Common myeloid progenitor, CD34-positive (primary cell): ENCODE results near the gene ELOVL1.

ENCODE experiments used
- CTCF ChIA-PET: fragments of 350-600 bp; sonication (Branson Sonifier 250); formaldehyde crosslinking; loops from one replicate; lab custom pipeline; 2021; ENCODE audit warnings: antibody characterized with exemption; lab: Charles Lee
- POLR2A ChIA-PET: fragments of 350-600 bp; sonication (Branson Sonifier 250); formaldehyde crosslinking; loops from one replicate; lab custom pipeline; 2021; ENCODE audit warnings: antibody characterized with exemption; lab: Charles Lee
- DNase-seq, 3 donors: peaks; one replicate each; pipeline versions ENCODE4 v3.0.0 to v3.0.0-alpha.2; 2013
- H3K27ac ChIP-seq, 2 experiments: 1 replicate in 1 of 2; 2 replicates in 1 of 2; pipeline ENCODE4 v1.7.0; 2013; ENCODE audit warnings: inconsistent platforms in 2 of 2, low read length in 2 of 2, mild to moderate bottlenecking in 2 of 2, low read depth in 1 of 2, moderate library complexity in 1 of 2; ENCODE audit not compliant: severe bottlenecking in 2 of 2, insufficient read depth in 1 of 2, poor library complexity in 1 of 2
- H3K27me3 ChIP-seq, 5 experiments: replicated peaks in 2 of 5; 1 replicate in 3 of 5; 2 replicates in 2 of 5; pipeline versions ENCODE4 v1.6.1 to v1.7.0; 2013; ENCODE audit warnings: low read length in 4 of 5, mild to moderate bottlenecking in 2 of 5, moderate library complexity in 2 of 5, inconsistent platforms in 1 of 5; ENCODE audit not compliant: insufficient read depth in 5 of 5, control insufficient read depth in 4 of 5
- H3K36me3 ChIP-seq, 4 experiments: 1 replicate in 2 of 4; 2 replicates in 2 of 4; pipeline versions ENCODE4 v1.6.1 to v1.7.0; 2013; ENCODE audit warnings: low read length in 3 of 4, control low read depth in 1 of 4, mild to moderate bottlenecking in 1 of 4; ENCODE audit not compliant: control insufficient read depth in 4 of 4, insufficient read depth in 4 of 4
- H3K4me1 ChIP-seq, 4 experiments: 1 replicate in 3 of 4; 2 replicates in 1 of 4; pipeline versions ENCODE4 v1.6.1 to v1.7.1; 2013; ENCODE audit warnings: low read length in 3 of 4, mild to moderate bottlenecking in 3 of 4, control low read depth in 1 of 4, inconsistent platforms in 1 of 4, moderate library complexity in 1 of 4; ENCODE audit not compliant: control insufficient read depth in 4 of 4, insufficient read depth in 4 of 4; ENCODE audit errors: control extremely low read depth in 1 of 4
- H3K4me3 ChIP-seq, 7 experiments: 1 replicate in 4 of 7; 2 replicates in 3 of 7; pipeline versions ENCODE4 v1.5.1 to v1.7.0; 2013; ENCODE audit warnings: mild to moderate bottlenecking in 7 of 7, low read length in 6 of 7, moderate library complexity in 6 of 7, inconsistent platforms in 2 of 7, low read depth in 2 of 7, control low read depth in 1 of 7; ENCODE audit not compliant: insufficient read depth in 4 of 7, control insufficient read depth in 1 of 7; ENCODE audit errors: extremely low read depth in 1 of 7
- H3K9me3 ChIP-seq, 5 experiments: 1 replicate in 4 of 5; 2 replicates in 1 of 5; pipeline versions ENCODE4 v1.6.1 to v1.7.1; 2013; ENCODE audit warnings: low read length in 4 of 5, mild to moderate bottlenecking in 2 of 5, inconsistent platforms in 1 of 5, low read depth in 1 of 5, moderate library complexity in 1 of 5; ENCODE audit not compliant: control insufficient read depth in 4 of 5, insufficient read depth in 2 of 5; ENCODE audit errors: control extremely low read depth in 1 of 5
- WGBS: methylation state at CpG from one replicate; pipeline ENCODE4 v1.1.5; 2013; ENCODE audit not compliant: insufficient coverage; 5-methylcytosine and 5-hydroxymethylcytosine counted together

The ELOVL1 gene

DNA sequence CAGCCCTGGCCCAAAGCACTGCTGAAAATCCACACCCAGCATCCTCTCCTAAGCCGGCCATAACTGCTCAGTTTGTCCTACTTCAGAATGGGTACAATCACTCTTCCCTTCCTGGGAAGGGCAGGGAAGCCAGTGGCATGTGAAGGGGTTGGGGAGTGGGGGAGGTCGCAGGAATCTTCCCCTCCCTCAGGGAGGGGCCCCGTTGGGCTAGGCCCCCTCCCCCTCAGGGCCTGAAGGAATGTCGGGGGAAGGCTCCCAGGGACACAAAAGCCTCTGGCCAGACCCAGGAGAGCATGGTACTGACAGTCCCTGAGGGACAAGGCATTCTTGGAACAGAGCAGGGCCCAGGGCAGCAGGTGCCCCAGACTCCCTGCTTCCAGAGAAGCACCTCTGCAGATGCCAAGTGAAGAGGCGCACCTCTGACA lies 1.2 kb downstream of the ELOVL1 start:
- CTCF ChIA-PET = interaction anchor here (1.2 kb wide), 1 partner anchor 9 kb away, joined by 8 read pairs; no protein-coding TSS in a partner anchor
- POLR2A ChIA-PET = interaction anchor here (0.6 kb wide), 1 partner anchor 117 kb away, joined by 4 read pairs; no protein-coding TSS in a partner anchor

DNA sequence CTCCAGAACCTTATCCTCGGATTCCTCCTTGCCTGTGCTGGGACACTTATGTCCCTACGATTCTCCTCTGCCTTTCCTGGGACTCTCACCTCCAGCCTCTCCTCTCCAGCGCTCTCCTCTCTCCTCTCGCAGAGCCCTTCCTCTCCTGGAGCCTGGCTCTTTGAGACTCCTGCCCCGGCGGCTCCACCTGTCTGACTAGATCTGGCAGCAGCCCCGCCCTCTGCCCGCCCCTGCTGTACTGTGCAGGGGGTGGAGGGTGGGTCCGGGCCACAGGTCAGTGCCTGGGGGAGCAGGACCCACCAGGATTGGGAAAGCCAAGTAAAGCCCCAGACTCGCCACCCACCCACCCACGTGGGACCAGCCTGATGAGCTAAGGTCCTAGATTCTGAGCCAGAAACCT lies 1.6 kb downstream of the ELOVL1 start:
- H3K36me3 ChIP-seq = peaks cover 8 to 45% (median 34%) of the 10 kb centered on the region in 4 experiments
- peak overlapping the region in 1 of 2 experiments; percentile 83 for H3K27ac ChIP-seq
- ChIA-PET POLR2A (no interaction called here), CTCF (no interaction called here)
- H3K4me3 ChIP-seq = peak overlapping the region in 2 of 7 experiments; percentile 80 to 90
- 97% methylated on average over 7 of the region's 11 CpGs for WGBS
- H3K9me3 ChIP-seq = no peaks in the 10 kb centered on the region
- DNase-seq = no peak
- H3K4me1 ChIP-seq = peaks cover 5 to 27% (median 23%) of the 10 kb centered on the region in 4 experiments
- H3K27me3 ChIP-seq = no peaks in the 10 kb centered on the region

More for the DNA sequence above, 1.2 kb downstream of the ELOVL1 start:
- Histone ChIP-seq H3K36me3 (peaks cover 5 to 40% (median 30%) of the 10 kb centered on the region in 4 experiments), H3K27me3 (no peaks in the 10 kb centered on the region), H3K4me1 (peaks cover 5 to 25% (median 22%) of the 10 kb centered on the region in 4 experiments), H3K9me3 (no peaks in the 10 kb centered on the region), H3K4me3 (peak overlapping the region; percentile 57 to 90 (median 80)), H3K27ac (peak overlapping the region in 1 of 2 experiments; percentile 83)
- no peak for DNase-seq
- WGBS = 57% methylated on average over 5 of the region's 5 CpGs

DNA sequence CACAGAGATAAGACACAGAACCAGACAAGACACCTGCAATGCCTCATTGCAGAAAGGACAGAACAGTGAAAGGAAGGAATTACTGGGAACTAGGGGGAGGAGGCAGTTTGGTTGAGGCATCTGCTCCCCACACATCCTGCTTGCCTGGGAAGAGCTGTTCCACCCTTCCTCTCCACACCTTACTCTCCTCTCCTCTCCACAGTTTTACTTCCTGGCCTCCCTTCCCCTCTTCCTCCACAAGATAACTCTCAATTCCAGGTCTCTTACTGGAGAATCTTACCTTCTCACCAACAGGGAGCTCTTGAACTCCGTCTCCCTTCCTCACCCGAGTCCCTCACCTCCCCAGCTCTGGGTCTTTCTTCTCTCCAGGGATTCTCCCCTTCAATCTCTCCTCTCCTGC lies 2.1 kb downstream of the ELOVL1 start:
- DNase-seq = no peak
- peaks cover 9 to 50% (median 38%) of the 10 kb centered on the region in 4 experiments for H3K36me3 ChIP-seq
- H3K27ac ChIP-seq = no peak overlapping the region
- no peaks in the 10 kb centered on the region for H3K9me3 ChIP-seq
- CTCF ChIA-PET = no interaction called here
- POLR2A ChIA-PET = interaction anchor here (0.6 kb wide), 1 partner anchor 40 kb away, joined by 3 read pairs; no protein-coding TSS in a partner anchor
- 95% methylated on average over 2 of the region's 2 CpGs for WGBS
- no peaks in the 10 kb centered on the region for H3K27me3 ChIP-seq
- peak overlapping the region in 1 of 7 experiments; percentile 80 for H3K4me3 ChIP-seq
- H3K4me1 ChIP-seq = peaks cover 5 to 32% (median 24%) of the 10 kb centered on the region in 4 experiments

DNA sequence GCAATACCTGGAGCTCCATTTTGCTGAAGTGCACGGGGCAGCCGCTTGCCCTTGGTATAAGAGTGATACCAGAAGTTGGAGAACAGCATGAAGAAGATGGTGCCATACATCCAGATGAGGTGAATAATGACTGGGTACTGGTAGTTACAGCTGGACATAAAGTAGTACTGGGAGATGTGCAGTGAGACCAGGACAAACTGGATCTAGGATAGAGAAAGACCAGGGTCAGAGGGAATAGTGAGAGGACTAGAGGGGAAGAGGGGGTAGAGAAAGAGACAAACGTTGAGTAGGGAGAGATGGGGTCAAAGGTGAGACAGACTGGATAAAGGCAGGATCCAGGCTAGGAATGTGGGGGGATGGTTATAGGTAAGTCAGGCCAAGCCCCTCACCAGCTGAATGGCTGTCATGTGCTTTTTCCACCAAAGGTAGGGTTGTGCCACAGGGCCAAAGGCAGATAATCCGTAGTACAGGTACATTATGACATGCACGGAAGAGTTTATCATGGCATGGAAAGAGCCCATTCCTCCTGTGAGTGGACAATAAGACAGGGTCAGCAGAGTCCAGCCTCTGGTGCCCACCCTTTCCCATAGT lies 3.8 kb downstream of the ELOVL1 start:
- Histone ChIP-seq H3K36me3 (peaks cover 9 to 63% (median 38%) of the 10 kb centered on the region in 4 experiments), H3K4me1 (peaks cover 7 to 48% (median 38%) of the 10 kb centered on the region in 4 experiments), H3K4me3 (no peak overlapping the region), H3K27ac (no peak overlapping the region), H3K27me3 (no peaks in the 10 kb centered on the region), H3K9me3 (no peaks in the 10 kb centered on the region)
- no peak for DNase-seq
- 100% methylated on average over 5 of the region's 5 CpGs for WGBS
- POLR2A ChIA-PET = no interaction called here
- CTCF ChIA-PET = interaction anchor here (1.1 to 1.4 kb wide), 2 partner anchors 24 to 25 kb away, joined by 3 to 4 read pairs; no protein-coding TSS in a partner anchor

DNA sequence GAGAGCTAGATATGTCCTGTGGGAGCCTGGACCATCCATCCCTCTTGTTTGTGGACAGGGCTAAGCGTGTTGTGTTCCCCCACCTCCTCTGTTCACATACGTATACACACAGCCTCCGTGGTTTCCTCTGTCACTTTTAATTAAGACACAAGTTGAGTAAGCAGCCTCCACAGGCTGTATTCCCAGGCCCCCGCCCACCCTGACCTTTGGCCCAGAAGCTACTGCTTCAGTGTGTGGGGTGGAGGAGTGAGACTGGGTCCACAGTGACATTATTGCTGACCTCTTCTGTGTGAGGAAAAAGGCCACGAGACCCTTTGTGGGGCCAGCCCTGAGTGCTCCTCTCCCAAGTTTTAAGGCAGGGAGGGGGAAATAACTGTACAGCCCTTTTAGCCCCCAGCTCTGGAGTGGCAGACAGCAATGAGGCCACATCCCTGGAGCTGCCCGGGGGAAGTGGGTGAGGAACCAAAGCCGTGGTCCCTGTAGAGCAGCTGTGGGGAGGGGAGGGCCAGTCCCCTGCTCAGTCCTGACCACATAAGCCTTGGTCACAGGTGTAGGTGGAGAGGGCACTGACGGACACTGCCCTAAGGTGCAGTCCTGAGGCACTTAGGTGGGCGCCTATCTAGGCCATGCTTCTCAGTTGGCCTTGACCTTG lies 4.4 kb downstream of the ELOVL1 start:
- Histone ChIP-seq H3K36me3 (peaks cover 9 to 63% (median 38%) of the 10 kb centered on the region in 4 experiments), H3K27ac (peak overlapping the region in 1 of 2 experiments; percentile 11), H3K27me3 (no peaks in the 10 kb centered on the region), H3K4me1 (peaks cover 2 to 42% (median 34%) of the 10 kb centered on the region in 4 experiments), H3K4me3 (no peak overlapping the region), H3K9me3 (no peaks in the 10 kb centered on the region)
- CTCF ChIA-PET = interaction anchor here (1.1 to 1.4 kb wide), 2 partner anchors 25 kb away, joined by 3 to 4 read pairs; no protein-coding TSS in a partner anchor
- no peak for DNase-seq
- POLR2A ChIA-PET = no interaction called here
- WGBS = 100% methylated on average over 4 of the region's 9 CpGs

DNA sequence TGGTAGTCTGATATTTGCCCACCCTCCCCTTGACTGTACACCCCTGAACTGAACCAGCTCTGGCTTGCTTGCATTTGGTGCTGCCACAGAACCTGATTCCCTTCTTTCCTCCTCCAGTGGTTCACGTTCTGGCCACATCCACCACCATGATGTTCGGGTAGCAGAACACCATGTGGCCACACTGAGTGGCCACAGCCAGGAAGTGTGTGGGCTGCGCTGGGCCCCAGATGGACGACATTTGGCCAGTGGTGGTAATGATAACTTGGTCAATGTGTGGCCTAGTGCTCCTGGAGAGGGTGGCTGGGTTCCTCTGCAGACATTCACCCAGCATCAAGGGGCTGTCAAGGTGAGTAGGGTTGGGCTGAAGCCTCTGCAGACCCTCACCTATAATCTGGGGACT lies 7.2 kb downstream of the ELOVL1 start:
- H3K36me3 ChIP-seq = peaks cover 9 to 59% (median 38%) of the 10 kb centered on the region in 4 experiments
- ChIA-PET POLR2A (interaction anchor here (1.3 kb wide), 1 partner anchor 28 kb away, joined by 3 read pairs; no protein-coding TSS in a partner anchor), CTCF (interaction anchor here (1.2 to 1.7 kb wide), 2 partner anchors 21 to 122 kb away, joined by 3 to 4 read pairs; no protein-coding TSS in a partner anchor)
- no peaks in the 10 kb centered on the region for H3K27me3 ChIP-seq
- H3K4me1 ChIP-seq = peaks cover 2 to 33% (median 24%) of the 10 kb centered on the region in 4 experiments
- H3K4me3 ChIP-seq = peak overlapping the region in 1 of 7 experiments; percentile 93
- H3K9me3 ChIP-seq = no peaks in the 10 kb centered on the region
- 80% methylated on average over 1 of the region's 4 CpGs for WGBS
- DNase-seq = no peak
- H3K27ac ChIP-seq = peak overlapping the region in 1 of 2 experiments; percentile 59
